HCT116 (cell line): ENCODE data around the gene C2orf74. TPM values are rescaled to one million over a fixed set of nuclear protein-coding genes. Genes with fewer than 3 reads are reported as not detected.

ENCODE experiments used
- ATAC-seq: fragments of 200-7000 bp; cut with Tn5 transposase; 2 replicates; pipeline ENCODE4 v1.9.1; 2020; ENCODE audit warnings: mild to moderate bottlenecking, moderate library complexity
- BruUV-seq: library from RNA; stranded (reverse); fragments of 400-500 nt; replicated peaks from 2 replicates; lab custom pipeline; 2021; lab: Mats Ljungman, UMichigan
- CTCF ChIA-PET: fragments of 300-600 bp; sonication (Branson Sonifier 250); formaldehyde crosslinking; loops from one replicate; lab custom pipeline; 2021; ENCODE audit warnings: antibody characterized with exemption; lab: Charles Lee
- POLR2A ChIA-PET: fragments of 300-600, 350-600 bp; sonication (Branson Sonifier 250); formaldehyde crosslinking; loops from one replicate; lab custom pipeline; 2021; ENCODE audit warnings: antibody characterized with exemption; lab: Charles Lee
- RAD21 ChIA-PET, 2 experiments: fragments of 300-600 bp; sonication (Branson Sonifier 250); formaldehyde crosslinking; loops; one replicate each; lab custom pipeline; 2023; ENCODE audit warnings: low total read pairs in 2 of 2; ENCODE audit not compliant: uncharacterized antibody in 2 of 2, unreplicated experiment in 2 of 2, low non-redundant PET in 1 of 2; lab: Charles Lee
- DNase-seq: peaks from one replicate; pipeline ENCODE4 v3.0.0-alpha.2; 2010; ENCODE audit warnings: low read depth, low spot score
- H2AFZ ChIP-seq: fragments of 200-600 bp; shearing (Covaris generic), sonication (generic); 2 replicates; pipeline ENCODE4 v1.6.1; 2017; ENCODE audit warnings: low read depth, mixed run types, mixed read lengths, antibody characterized with exemption, low read length; ENCODE audit not compliant: poor library complexity, severe bottlenecking
- H3K27ac ChIP-seq: 2 replicates; pipeline ENCODE4 v1.5.1; 2012; ENCODE audit warnings: low read depth, low read length
- H3K27me3 ChIP-seq: fragments of 200-600 bp; sonication (generic); 2 replicates; pipeline ENCODE4 v1.6.1; 2016; ENCODE audit warnings: mixed run types, low read length, mixed read lengths; ENCODE audit not compliant: insufficient read depth
- H3K36me3 ChIP-seq, 2 experiments: fragments of 200-500 bp in 1 of 2; fragments of 200-600 bp in 1 of 2; sonication (Bioruptor generic) in 1 of 2; sonication (generic) in 1 of 2; 2 replicates each; pipeline versions ENCODE4 v1.5.1 to v1.6.1; 2014 to 2016; ENCODE audit warnings: low read length in 2 of 2, inconsistent platforms in 1 of 2, mixed read lengths in 1 of 2, mixed run types in 1 of 2; ENCODE audit not compliant: insufficient read depth in 2 of 2, control insufficient read depth in 1 of 2
- H3K4me1 ChIP-seq, 2 experiments: fragments of 200-600 bp in 1 of 2; sonication (generic) in 1 of 2; 2 replicates each; pipeline versions ENCODE4 v1.5.1 to v1.6.1; 2012 to 2017; ENCODE audit warnings: low read length in 2 of 2, inconsistent platforms in 1 of 2, mild to moderate bottlenecking in 1 of 2, mixed read lengths in 1 of 2, mixed run types in 1 of 2, moderate library complexity in 1 of 2; ENCODE audit not compliant: insufficient read depth in 2 of 2, control insufficient read depth in 1 of 2
- H3K4me2 ChIP-seq: fragments of 200-600 bp; sonication (generic); 2 replicates; pipeline ENCODE4 v1.6.1; 2017; ENCODE audit warnings: mixed run types, low read length, mixed read lengths
- H3K4me3 ChIP-seq, 2 experiments: fragments of 200-600 bp in 1 of 2; sonication (generic) in 1 of 2; replicated peaks in 1 of 2; 2 replicates each; pipeline ENCODE4 v1.5.1; 2011 to 2016; ENCODE audit warnings: low read length in 2 of 2, control low read depth in 1 of 2, low read depth in 1 of 2, mild to moderate bottlenecking in 1 of 2, mixed read lengths in 1 of 2, mixed run types in 1 of 2
- H3K79me2 ChIP-seq: fragments of 200-600 bp; sonication (generic); 2 replicates; pipeline ENCODE4 v1.6.1; 2017; ENCODE audit warnings: mild to moderate bottlenecking, mixed run types, low read length, moderate library complexity, mixed read lengths; ENCODE audit not compliant: insufficient read depth
- H3K9ac ChIP-seq: fragments of 200-600 bp; sonication (generic); 2 replicates; pipeline ENCODE4 v1.6.1; 2016; ENCODE audit warnings: low read length, mixed read lengths
- H3K9me2 ChIP-seq: fragments of 200-600 bp; sonication (generic), shearing (Covaris generic); 2 replicates; pipeline ENCODE4 v1.6.1; 2017; ENCODE audit warnings: mixed run types, mild to moderate bottlenecking, moderate library complexity; ENCODE audit not compliant: insufficient read depth
- H3K9me3 ChIP-seq, 2 experiments: fragments of 200-500 bp in 1 of 2; fragments of 200-600 bp in 1 of 2; sonication (Bioruptor generic) in 1 of 2; sonication (generic) in 1 of 2; 2 replicates each; pipeline ENCODE4 v1.6.1; 2014 to 2017; ENCODE audit warnings: low read length in 2 of 2, mixed read lengths in 2 of 2, inconsistent platforms in 1 of 2, low read depth in 1 of 2, mild to moderate bottlenecking in 1 of 2, mixed run types in 1 of 2, moderate library complexity in 1 of 2; ENCODE audit not compliant: control insufficient read depth in 1 of 2, insufficient read depth in 1 of 2
- H4K20me1 ChIP-seq: fragments of 200-600 bp; sonication (generic), shearing (Covaris generic); 2 replicates; pipeline ENCODE4 v1.6.1; 2017; ENCODE audit warnings: mixed run types, mild to moderate bottlenecking, moderate library complexity; ENCODE audit not compliant: insufficient read depth
- CBX3 ChIP-seq: IDR thresholded peaks from 2 replicates; pipeline ENCODE4 v1.6.1; 2012; ENCODE audit warnings: low read depth
- CTCF ChIP-seq, 3 experiments: fragments of 200-600 bp in 1 of 3; sonication (generic) in 1 of 3; IDR thresholded peaks in 2 of 3; conservative IDR thresholded peaks in 1 of 3; 2 replicates each; pipeline ENCODE4 v1.5.1; 2012 to 2017; ENCODE audit warnings: low read depth in 2 of 3, low read length in 2 of 3, antibody characterized with exemption in 1 of 3, borderline replicate concordance in 1 of 3, control low read depth in 1 of 3, mild to moderate bottlenecking in 1 of 3, mixed read lengths in 1 of 3, mixed run types in 1 of 3, moderate library complexity in 1 of 3; ENCODE audit not compliant: insufficient read depth in 1 of 3
- ELF1 ChIP-seq: IDR thresholded peaks from 2 replicates; pipeline ENCODE4 v1.6.1; 2012; ENCODE audit warnings: low read depth, borderline replicate concordance
- FOSL1 ChIP-seq: IDR thresholded peaks from 2 replicates; pipeline ENCODE4 v1.6.1; 2012; ENCODE audit warnings: low read depth
- JUND ChIP-seq: IDR thresholded peaks from 2 replicates; pipeline ENCODE4 v1.6.1; 2012
- POLR2A ChIP-seq: IDR thresholded peaks from 2 replicates; pipeline ENCODE4 v1.7.0; 2011; ENCODE audit warnings: borderline replicate concordance; ENCODE audit not compliant: insufficient read depth, insufficient read length; ENCODE audit errors: extremely low read depth
- POLR2AphosphoS5 ChIP-seq: IDR thresholded peaks from 2 replicates; pipeline ENCODE4 v1.6.1; 2011; ENCODE audit warnings: mild to moderate bottlenecking, low read depth, low read length, moderate library complexity
- RAD21 ChIP-seq: IDR thresholded peaks from 2 replicates; pipeline ENCODE4 v1.6.1; 2012; ENCODE audit warnings: low read depth, mild to moderate bottlenecking
- SIN3A ChIP-seq: IDR thresholded peaks from 2 replicates; pipeline ENCODE4 v1.6.1; 2012; ENCODE audit warnings: low read depth
- SP1 ChIP-seq: IDR thresholded peaks from 2 replicates; pipeline ENCODE4 v1.6.1; 2012; ENCODE audit warnings: low read depth
- TCF7L2 ChIP-seq: IDR thresholded peaks from 2 replicates; pipeline ENCODE4 v1.7.0; 2011; ENCODE audit warnings: borderline replicate concordance, inconsistent platforms; ENCODE audit not compliant: insufficient read depth, insufficient read length; ENCODE audit errors: extremely low read depth
- ZBTB33 ChIP-seq: IDR thresholded peaks from 2 replicates; pipeline ENCODE4 v1.6.1; 2011; ENCODE audit warnings: mild to moderate bottlenecking, low read length, moderate library complexity; ENCODE audit not compliant: insufficient replicate concordance; ENCODE audit errors: extremely low read depth
- ZFX ChIP-seq: fragments of 450-650 bp; IDR thresholded peaks from 2 replicates; pipeline ENCODE4 v1.6.1; 2017
- ZNF274 ChIP-seq: fragments of 200-500 bp; sonication (Bioruptor generic); IDR thresholded peaks from 2 replicates; pipeline ENCODE4 v1.6.1; 2014; ENCODE audit warnings: mild to moderate bottlenecking, low read depth, low read length, inconsistent platforms
- intact Hi-C: fragments of 100-400 bp; cut with micrococcal nuclease; formaldehyde crosslinking; loops from 2 replicates; pipeline ENCODE4 v1.10.0; 2022
- total RNA-seq: library from RNA; stranded (reverse); gene quantifications from one replicate; pipeline ENCODE4 v1.2.1, GENCODE V29; 2021; ENCODE audit not compliant: unreplicated experiment

The C2orf74 gene
- total RNA-seq, 1 experiment from 2014 or later, result not detected

GRCh38 chr2:61175036-61175435, 13.0 kb downstream of the C2orf74 start:
- POLR2A ChIA-PET, result no interaction called here
- no peaks in the 10 kb centered on the region for H3K9me3 ChIP-seq

GRCh38 chr2:61176755-61177726, 15.1 kb downstream of the C2orf74 start:
- intact Hi-C loops, result loop anchor here (2.0 to 5.0 kb wide), 2 partner anchors 112 to 160 kb away; partner anchors contain the start of genes PEX13, PUS10 and SANBR
- ChIA-PET RAD21 (interaction anchor here in 1 of 2 experiments (0.6 kb wide), 1 partner anchor 373 kb away, joined by 3 read pairs; no protein-coding TSS in a partner anchor), CTCF (interaction anchor here (1.1 kb wide), 1 partner anchor 41 kb away, joined by 3 read pairs; no protein-coding TSS in a partner anchor), POLR2A (interaction anchor here (0.7 to 1.1 kb wide), 2 partner anchors 14 to 139 kb away, joined by 3 read pairs; no protein-coding TSS in a partner anchor)
- Histone ChIP-seq H3K9me3 (no peaks in the 10 kb centered on the region), H3K4me1 (peaks cover 7 to 22% of the 10 kb centered on the region in 2 experiments), H2AFZ (peak overlapping the region; percentile 71), H3K27ac (peak overlapping the region; percentile 79), H3K4me2 (peak overlapping the region; percentile 98), H3K4me3 (peak overlapping the region; percentile 70 to 81), H3K79me2 (peaks cover 44% of the 10 kb centered on the region; the same call in 1 of the 2 replicates), H3K36me3 (peaks cover 6 to 10% of the 10 kb centered on the region in 2 experiments; a peak in 2 of 4 replicates), H4K20me1 (no peaks in the 10 kb centered on the region), H3K9ac (peak overlapping the region; percentile 96), H3K9me2 (no peaks in the 10 kb centered on the region), H3K27me3 (no peaks in the 10 kb centered on the region)
- BruUV-seq, result TSS peak; percentile 92
- DNase-seq (peak; percentile 69), ATAC-seq (peak; percentile 93)
- TF ChIP-seq ZFX (peak; percentile 93), CTCF (IDR thresholded peaks at IDR 0.05 in 2 of 3, conservative IDR thresholded peaks at IDR 0.05 in 1 of 3; ENCODE audit: borderline replicate concordance in 1 of 3, insufficient read depth in 1 of 3, low read depth in 2 of 3, low read length in 2 of 3) (no peak), JUND (no peak; the same call in 1 of the 2 replicates), ZBTB33 (peak; percentile 84), ELF1 (no peak; the same call in 1 of the 2 replicates), SIN3A (peak; percentile 52), FOSL1 (no peak), ZNF274 (no peak), TCF7L2 (no peak), POLR2AphosphoS5 (peak; percentile 96), RAD21 (peak; percentile 23; the same call in 1 of the 2 replicates)

More at GRCh38 chr2:61175036-61175435, 13.0 kb downstream of the C2orf74 start:
- H3K27me3 ChIP-seq, result no peaks in the 10 kb centered on the region
- no peaks in the 10 kb centered on the region for H3K36me3 ChIP-seq
- ChIA-PET RAD21 (no interaction called here), CTCF (no interaction called here)
- ATAC-seq, result no peak
- H2AFZ ChIP-seq, result no peak overlapping the region
- H3K4me2 ChIP-seq, result no peak overlapping the region
- no peaks in the 10 kb centered on the region for H3K9me2 ChIP-seq
- BruUV-seq, result no TSS peak
- intact Hi-C loops, result loop anchor here (5.0 kb wide), 1 partner anchor 158 kb away; the partner anchor contains the start of genes PEX13 and PUS10
- H3K79me2 ChIP-seq, result peaks cover 26% of the 10 kb centered on the region; the same call in 1 of the 2 replicates
- TF ChIP-seq CBX3 (no peak), POLR2A (no peak), FOSL1 (no peak), SP1 (no peak)
- H3K27ac ChIP-seq, result no peak overlapping the region
- H3K4me1 ChIP-seq, result peaks cover 7 to 22% of the 10 kb centered on the region in 2 experiments
- no peak overlapping the region for H3K4me3 ChIP-seq
- no peak overlapping the region for H3K9ac ChIP-seq
- no peaks in the 10 kb centered on the region for H4K20me1 ChIP-seq
- DNase-seq, result no peak
